Upper lobe of left lung (tissue), 6 donors: ENCODE data around the gene B9D2. TPM values are rescaled to one million over a fixed set of nuclear protein-coding genes. Genes with fewer than 3 reads are reported as not detected.
"Not testable (repeated sequence)": the region's sequence is repeated elsewhere in the genome, so short reads cannot be mapped to it uniquely, and the experiment has no call there.

Source experiments
- ATAC-seq, 2 donors: fragments of 200-7000 bp; cut with Tn5 transposase; one replicate each; pipeline ENCODE4 v1.9.1; 2022; ENCODE audit warnings: mild to moderate bottlenecking in 2 of 2, moderate library complexity in 2 of 2; ENCODE audit not compliant: low FRiP score in 2 of 2
- DNase-seq, 2 donors: peaks; one replicate each; pipeline ENCODE4 v3.0.0-alpha.2; 2019 to 2020
- H3K27ac ChIP-seq, 4 donors: fragments of 200-600 bp; sonication (generic); one replicate each; pipeline ENCODE4 v1.5.1; 2016 to 2019
- H3K27me3 ChIP-seq, 4 donors: fragments of 200-600 bp; sonication (generic); one replicate each; pipeline ENCODE4 v1.5.1; 2017 to 2019
- H3K36me3 ChIP-seq, 4 donors: fragments of 200-600 bp; sonication (generic); one replicate each; pipeline ENCODE4 v1.5.1; 2016 to 2019
- H3K4me1 ChIP-seq, 4 donors: fragments of 200-600 bp; sonication (generic); one replicate each; pipeline ENCODE4 v1.5.1; 2018 to 2019
- H3K4me3 ChIP-seq, 4 donors: fragments of 200-600 bp; sonication (generic); one replicate each; pipeline ENCODE4 v1.5.1; 2017 to 2019; ENCODE audit warnings: mild to moderate bottlenecking in 2 of 4, moderate library complexity in 1 of 4
- H3K9me3 ChIP-seq, 4 donors: fragments of 200-600 bp; sonication (generic); one replicate each; pipeline ENCODE4 v1.5.1; 2018 to 2019
- EP300 ChIP-seq, 4 donors: sonication (generic); formaldehyde crosslinking; IDR thresholded peaks; one replicate each; pipeline ENCODE4 v1.5.1; 2017; ENCODE audit warnings: antibody characterized with exemption in 4 of 4, control low read depth in 2 of 4
- POLR2A ChIP-seq, 4 donors: fragments of 450-650 bp; IDR thresholded peaks; one replicate each; pipeline ENCODE4 v1.5.1; 2016 to 2017; ENCODE audit warnings: antibody characterized with exemption in 4 of 4, mild to moderate bottlenecking in 2 of 4
- POLR2AphosphoS5 ChIP-seq, 2 donors: sonication (generic); formaldehyde crosslinking; IDR thresholded peaks; one replicate each; pipeline ENCODE4 v1.5.1; 2017; ENCODE audit warnings: antibody characterized with exemption in 2 of 2
- WGBS, 2 donors: methylation state at CpG; one replicate each; pipeline ENCODE4 v1.1.5; 2017 to 2018; 5-methylcytosine and 5-hydroxymethylcytosine counted together
- total RNA-seq, 6 donors: library from RNA; depleted of rRNA in 4 of 6; stranded (reverse); fragments of >200 nt in 4 of 6; gene quantifications; one replicate each; pipeline versions ENCODE4 v1.1.0 to v1.2.1, GENCODE V29; 2016 to 2021
- TF ChIP-seq, protein P1 (sequence below), 6 experiments: fragments of 450-650 bp in 4 of 6; fragments of 200-600 bp in 2 of 6; sonication (generic) in 2 of 6; IDR thresholded peaks; one replicate each; pipeline ENCODE4 v1.5.1; 2016 to 2019; ENCODE audit warnings: antibody characterized with exemption in 6 of 6
- donor health status: DM: no; HTN: no; CAD: no; lungs with moderate emphysema.
- donor health status: DM: no; HTN: yes; CAD: no; lungs with severe emphysema.

B9D2 gene
- total RNA-seq, 6 donors from 2014 or later, result 7.0 to 17.2 (median 10.3) TPM; not detected in 1

DNA sequence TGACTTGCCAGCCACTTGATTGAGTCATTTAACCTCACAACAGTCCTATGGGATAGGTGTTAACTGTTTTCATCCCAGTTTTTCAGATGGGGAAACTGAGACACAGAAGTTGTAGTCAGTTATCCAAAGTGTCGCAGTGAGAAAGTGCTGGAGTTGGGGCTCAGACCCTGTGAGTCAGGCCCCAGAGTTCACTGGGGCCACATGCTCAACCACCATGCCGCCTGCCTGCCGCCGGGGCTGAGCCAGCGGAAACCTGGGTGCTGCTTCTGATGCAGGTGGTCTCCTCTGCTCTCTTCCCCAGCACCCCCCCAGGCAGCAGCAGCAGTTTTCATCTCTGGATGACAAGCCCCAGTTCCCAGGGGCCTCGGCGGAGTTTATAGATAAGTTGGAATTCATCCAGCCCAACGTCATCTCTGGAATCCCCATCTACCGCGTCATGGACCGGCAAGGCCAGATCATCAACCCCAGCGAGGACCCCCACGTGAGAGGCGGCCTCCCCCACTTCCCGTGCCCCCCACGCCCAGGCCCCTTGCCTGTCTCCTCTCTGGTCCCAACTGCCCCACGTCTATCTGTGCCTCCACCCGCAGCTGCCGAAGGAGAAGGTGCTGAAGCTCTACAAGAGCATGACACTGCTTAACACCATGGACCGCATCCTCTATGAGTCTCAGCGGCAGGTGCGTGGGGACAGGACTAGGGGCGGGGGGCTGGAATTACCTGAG lies 46.5 kb upstream of the B9D2 start:
- 87 to 90% methylated on average over 19 to 20 of the region's 23 CpGs for WGBS, 2 donors
- Histone ChIP-seq H3K27ac (peak overlapping the region; percentile 81 to 92 (median 84)), H3K36me3 (peaks cover 3 to 38% (median 22%) of the 10 kb centered on the region in 4 donors), H3K9me3 (no peaks in the 10 kb centered on the region), H3K4me3 (no peak overlapping the region), H3K27me3 (no peaks in the 10 kb centered on the region), H3K4me1 (peaks cover 67 to 94% (median 79%) of the 10 kb centered on the region in 4 donors)
- DNase-seq (no peak), ATAC-seq (no peak)
- no peak for TF ChIP-seq POLR2A (IDR thresholded peaks at IDR 0.05)
- TF ChIP-seq EP300 (IDR thresholded peaks at IDR 0.05), result no peak
- TF ChIP-seq POLR2AphosphoS5 (IDR thresholded peaks at IDR 0.05), result no peak
- TF ChIP-seq, protein P1, sequence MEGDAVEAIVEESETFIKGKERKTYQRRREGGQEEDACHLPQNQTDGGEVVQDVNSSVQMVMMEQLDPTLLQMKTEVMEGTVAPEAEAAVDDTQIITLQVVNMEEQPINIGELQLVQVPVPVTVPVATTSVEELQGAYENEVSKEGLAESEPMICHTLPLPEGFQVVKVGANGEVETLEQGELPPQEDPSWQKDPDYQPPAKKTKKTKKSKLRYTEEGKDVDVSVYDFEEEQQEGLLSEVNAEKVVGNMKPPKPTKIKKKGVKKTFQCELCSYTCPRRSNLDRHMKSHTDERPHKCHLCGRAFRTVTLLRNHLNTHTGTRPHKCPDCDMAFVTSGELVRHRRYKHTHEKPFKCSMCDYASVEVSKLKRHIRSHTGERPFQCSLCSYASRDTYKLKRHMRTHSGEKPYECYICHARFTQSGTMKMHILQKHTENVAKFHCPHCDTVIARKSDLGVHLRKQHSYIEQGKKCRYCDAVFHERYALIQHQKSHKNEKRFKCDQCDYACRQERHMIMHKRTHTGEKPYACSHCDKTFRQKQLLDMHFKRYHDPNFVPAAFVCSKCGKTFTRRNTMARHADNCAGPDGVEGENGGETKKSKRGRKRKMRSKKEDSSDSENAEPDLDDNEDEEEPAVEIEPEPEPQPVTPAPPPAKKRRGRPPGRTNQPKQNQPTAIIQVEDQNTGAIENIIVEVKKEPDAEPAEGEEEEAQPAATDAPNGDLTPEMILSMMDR (IDR thresholded peaks at IDR 0.05), result no peak

GRCh38 chr19:41409288-41409687 lies 45.3 kb upstream of the B9D2 start:
- H3K9me3 ChIP-seq, result no peaks in the 10 kb centered on the region
- peak in 1 of 4 donors; percentile 55 for TF ChIP-seq EP300 (IDR thresholded peaks at IDR 0.05)
- TF ChIP-seq POLR2A (IDR thresholded peaks at IDR 0.05), result peak in 1 of 4 donors; percentile 52
- TF ChIP-seq, protein P1 (IDR thresholded peaks at IDR 0.05), result no peak
- TF ChIP-seq POLR2AphosphoS5 (IDR thresholded peaks at IDR 0.05), result peak in 1 of 2 donors; percentile 2
- ATAC-seq (peak; percentile 43 to 87), DNase-seq (peak in 1 of 2 donors; percentile 84)
- H3K36me3 ChIP-seq, result peaks cover 0 to 26% (median 12%) of the 10 kb centered on the region in 4 donors
- WGBS, 2 donors, result 54 to 60% methylated on average over 4 of the region's 4 CpGs
- H3K27ac ChIP-seq, result peak overlapping the region; percentile 81 to 92 (median 84)
- H3K4me3 ChIP-seq, result no peak overlapping the region
- no peaks in the 10 kb centered on the region for H3K27me3 ChIP-seq
- peaks cover 62 to 94% (median 82%) of the 10 kb centered on the region in 4 donors for H3K4me1 ChIP-seq

DNA sequence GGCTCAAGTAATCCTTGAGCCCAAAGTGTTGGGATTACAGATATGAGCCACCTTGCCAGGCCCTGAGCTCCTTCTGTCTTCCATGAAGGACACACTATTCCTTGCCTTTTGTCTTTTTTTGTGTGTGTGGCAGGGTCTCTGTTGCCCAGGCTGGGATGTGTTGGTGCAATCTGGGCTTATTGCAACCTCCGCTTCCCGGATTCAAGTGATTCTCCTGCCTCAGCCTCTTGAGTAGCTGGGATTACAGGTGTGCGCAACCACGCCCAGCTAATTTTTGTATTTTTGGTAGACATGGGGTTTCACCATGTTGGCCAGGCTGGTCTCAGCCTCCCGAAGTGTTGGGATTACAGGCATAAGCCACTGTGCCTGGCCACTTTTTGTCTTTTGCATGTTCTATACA lies 44.9 kb upstream of the B9D2 start:
- peak in 1 of 2 donors; percentile 60 for DNase-seq
- 65 to 78% methylated on average over 5 of the region's 5 CpGs for WGBS, 2 donors
- peaks cover 0 to 21% (median 7%) of the 10 kb centered on the region in 4 donors for H3K36me3 ChIP-seq
- peak overlapping the region; percentile 81 to 92 (median 84) for H3K27ac ChIP-seq
- not testable (repeated sequence) for H3K27me3 ChIP-seq, H3K4me3 ChIP-seq, ATAC-seq, H3K9me3 ChIP-seq
- peaks cover 62 to 91% (median 80%) of the 10 kb centered on the region in 4 donors for H3K4me1 ChIP-seq
- TF ChIP-seq EP300 (IDR thresholded peaks at IDR 0.05), result peak in 3 of 4 donors; percentile 27 to 78 (median 70)

DNA sequence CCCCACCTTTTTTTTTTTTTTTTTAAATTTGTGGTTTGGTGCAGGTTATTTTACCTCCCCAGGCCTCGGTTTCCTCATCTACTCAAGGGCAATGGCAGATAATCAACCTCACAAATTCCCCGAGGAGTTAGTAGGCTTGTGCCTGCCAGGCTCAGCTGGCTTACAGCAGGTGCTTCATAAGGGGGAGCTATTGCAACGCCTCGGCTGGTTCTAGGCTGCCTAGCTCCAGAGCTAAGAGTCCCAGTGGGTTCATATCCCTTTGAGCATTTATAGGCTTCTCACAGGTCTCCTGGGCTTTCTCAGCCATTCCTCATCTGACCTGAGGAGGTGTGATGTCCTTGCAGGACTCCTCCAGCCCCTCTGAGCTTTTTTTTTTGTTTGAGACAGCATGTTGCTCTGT lies 44.3 kb upstream of the B9D2 start:
- DNase-seq (peak in 1 of 2 donors; percentile 72), ATAC-seq (no peak)
- peaks cover 62 to 85% (median 79%) of the 10 kb centered on the region in 4 donors for H3K4me1 ChIP-seq
- 65 to 93% methylated on average over 4 of the region's 4 CpGs for WGBS, 2 donors
- H3K27ac ChIP-seq, result peak overlapping the region; percentile 81 to 92 (median 84)
- no peaks in the 10 kb centered on the region for H3K27me3 ChIP-seq
- no peak for TF ChIP-seq EP300 (IDR thresholded peaks at IDR 0.05)
- TF ChIP-seq POLR2AphosphoS5 (IDR thresholded peaks at IDR 0.05), result no peak
- no peak for TF ChIP-seq POLR2A (IDR thresholded peaks at IDR 0.05)
- TF ChIP-seq, protein P1 (IDR thresholded peaks at IDR 0.05), result no peak
- no peaks in the 10 kb centered on the region for H3K9me3 ChIP-seq
- peaks cover 0 to 17% (median 4%) of the 10 kb centered on the region in 4 donors for H3K36me3 ChIP-seq
- no peak overlapping the region for H3K4me3 ChIP-seq

GRCh38 chr19:41407271-41407670 lies 43.3 kb upstream of the B9D2 start:
- peaks cover 66 to 83% (median 75%) of the 10 kb centered on the region in 4 donors for H3K4me1 ChIP-seq
- H3K9me3 ChIP-seq, result no peaks in the 10 kb centered on the region
- DNase-seq (no peak), ATAC-seq (peak; percentile 58 to 59)
- TF ChIP-seq POLR2A (IDR thresholded peaks at IDR 0.05) (peak in 1 of 4 donors; percentile 8), POLR2AphosphoS5 (IDR thresholded peaks at IDR 0.05) (no peak)
- TF ChIP-seq, protein P1 (IDR thresholded peaks at IDR 0.05), result peak in 1 of 6 experiments; percentile 23
- peak overlapping the region; percentile 69 to 92 (median 83) for H3K27ac ChIP-seq
- 17 to 18% methylated on average over 1 to 4 of the region's 4 CpGs for WGBS, 2 donors
- H3K4me3 ChIP-seq, result no peak overlapping the region
- H3K27me3 ChIP-seq, result no peaks in the 10 kb centered on the region
- peaks cover 0 to 23% (median 2%) of the 10 kb centered on the region in 4 donors for H3K36me3 ChIP-seq
